GM23248 (cell line): ENCODE measurements around the gene LCE6A. TPM values are rescaled to one million over a fixed set of nuclear protein-coding genes. Genes with fewer than 3 reads are reported as not detected.

Source experiments
- DNase-seq: peaks from one replicate; pipeline ENCODE4 v3.0.0-alpha.2; 2015
- H2AFZ ChIP-seq: fragments of 200-600 bp; sonication (generic); 2 replicates; pipeline ENCODE4 v1.6.1; 2016; ENCODE audit warnings: antibody characterized with exemption
- H3F3A ChIP-seq: fragments of 200-600 bp; sonication (generic); 2 replicates; pipeline ENCODE4 v1.6.1; 2016; ENCODE audit warnings: mild to moderate bottlenecking, antibody characterized with exemption, mixed run types; ENCODE audit not compliant: insufficient read depth
- H3K27ac ChIP-seq: fragments of 200-600 bp; sonication (generic); 2 replicates; pipeline ENCODE4 v1.5.1; 2016; ENCODE audit warnings: mild to moderate bottlenecking
- H3K27me3 ChIP-seq: fragments of 200-600 bp; sonication (generic); replicated peaks from 2 replicates; pipeline ENCODE4 v1.6.1; 2016; ENCODE audit warnings: mild to moderate bottlenecking; ENCODE audit not compliant: insufficient read depth
- H3K36me3 ChIP-seq: fragments of 200-600 bp; sonication (generic); 2 replicates; pipeline ENCODE4 v1.6.1; 2016; ENCODE audit warnings: low read depth, mild to moderate bottlenecking
- H3K4me1 ChIP-seq: fragments of 200-600 bp; sonication (generic); 2 replicates; pipeline ENCODE4 v1.6.1; 2016; ENCODE audit warnings: mild to moderate bottlenecking; ENCODE audit not compliant: insufficient read depth
- H3K4me2 ChIP-seq: fragments of 200-600 bp; sonication (generic); one replicate; pipeline ENCODE4 v1.6.1; 2016; ENCODE audit warnings: mild to moderate bottlenecking; ENCODE audit not compliant: unreplicated experiment
- H3K4me3 ChIP-seq: fragments of 200-600 bp; sonication (generic); 2 replicates; pipeline ENCODE4 v1.5.1; 2016; ENCODE audit warnings: mild to moderate bottlenecking
- H3K79me2 ChIP-seq: fragments of 200-600 bp; sonication (generic); 2 replicates; pipeline ENCODE4 v1.6.1; 2016; ENCODE audit warnings: mild to moderate bottlenecking; ENCODE audit not compliant: insufficient read depth
- H3K9ac ChIP-seq: fragments of 200-600 bp; sonication (generic); 2 replicates; pipeline ENCODE4 v1.6.1; 2016; ENCODE audit warnings: mild to moderate bottlenecking
- H3K9me2 ChIP-seq: fragments of 200-600 bp; sonication (generic); 2 replicates; pipeline ENCODE4 v1.6.1; 2016; ENCODE audit warnings: mixed run types, mild to moderate bottlenecking, moderate library complexity; ENCODE audit not compliant: insufficient read depth
- H3K9me3 ChIP-seq: fragments of 200-600 bp; sonication (generic); one replicate; pipeline ENCODE4 v1.6.1; 2017; ENCODE audit warnings: low read depth
- H4K20me1 ChIP-seq: fragments of 200-600 bp; sonication (generic); 2 replicates; pipeline ENCODE4 v1.6.0; 2016; ENCODE audit not compliant: insufficient read depth
- EZH2 ChIP-seq: fragments of 200-600 bp; sonication (generic); IDR thresholded peaks from 2 replicates; pipeline ENCODE4 v1.6.1; 2018; ENCODE audit warnings: antibody characterized with exemption, mild to moderate bottlenecking; ENCODE audit not compliant: insufficient read depth, poor library complexity, severe bottlenecking
- EZH2phosphoT487 ChIP-seq: fragments of 200-600 bp; sonication (generic); IDR thresholded peaks from 2 replicates; pipeline ENCODE4 v1.6.1; 2018; ENCODE audit warnings: antibody characterized with exemption, moderate library complexity, mild to moderate bottlenecking, low read depth; ENCODE audit not compliant: insufficient read depth
- WGBS, 2 experiments: methylation state at CpG; one replicate each; pipeline ENCODE4 v1.1.6; 2015 to 2017; ENCODE audit warnings: low lambda C conversion rate in 2 of 2, low coverage in 1 of 2; ENCODE audit errors: missing lambda C conversion rate in 2 of 2; 5-methylcytosine and 5-hydroxymethylcytosine counted together
- in situ Hi-C: fragments of 300-500 bp; cut with MboI; formaldehyde crosslinking; loops from 2 replicates; pipeline ENCODE4 v1.15.0; 2020
- polyA plus RNA-seq: library from polyadenylated mRNA; unstranded; fragments of >200 nt; fragmentation: Nextera tagmentation; extraction: Ambion mirVana; gene quantifications from 2 replicates; pipeline ENCODE4 v1.2.1, GENCODE V29; 2016
- total RNA-seq: library from RNA; depleted of rRNA; stranded (reverse); fragments of >200 nt; shearing (Covaris generic); gene quantifications from 2 replicates; pipeline ENCODE4 v1.2.3, GENCODE V29; 2014

The LCE6A gene
- total and polyA plus RNA-seq, 2 experiments from 2014 or later, result not detected

GRCh38 chr1:152869808-152870419 lies 27.3 kb downstream of the LCE6A start:
- in situ Hi-C loops, result loop anchor here (5.0 kb wide), 1 partner anchor 57 kb away; no protein-coding TSS in a partner anchor
- Histone ChIP-seq H3K4me3 (no peak overlapping the region), H4K20me1 (no peaks in the 10 kb centered on the region), H3K9me3 (no peaks in the 10 kb centered on the region), H3K4me1 (peaks cover 13% of the 10 kb centered on the region), H3K9ac (no peak overlapping the region), H3K4me2 (no peak overlapping the region), H3K79me2 (no peaks in the 10 kb centered on the region), H3K9me2 (no peaks in the 10 kb centered on the region), H3K36me3 (no peaks in the 10 kb centered on the region), H3K27ac (no peak overlapping the region), H3F3A (peaks cover 9% of the 10 kb centered on the region; the same call in 1 of the 2 replicates), H3K27me3 (no peaks in the 10 kb centered on the region), H2AFZ (no peak overlapping the region)
- peak; percentile 87 for DNase-seq
- 26 to 27% methylated on average over 9 of the region's 9 CpGs for WGBS, 2 experiments
- TF ChIP-seq EZH2, result no peak

- peaks cover 9% of the 10 kb centered on the region; the same call in 1 of the 2 replicates for H3F3A ChIP-seq
- TF ChIP-seq EZH2 (no peak), EZH2phosphoT487 (no peak)
- no peak overlapping the region for H3K4me3 ChIP-seq
- no peaks in the 10 kb centered on the region for H3K79me2 ChIP-seq
- WGBS, 2 experiments, result 38 to 46% methylated on average over 16 to 17 of the region's 17 CpGs
- H3K9ac ChIP-seq, result no peak overlapping the region
- no peak overlapping the region for H2AFZ ChIP-seq
- peaks cover 13% of the 10 kb centered on the region for H3K4me1 ChIP-seq
- DNase-seq, result peak; percentile 76
- no peak overlapping the region for H3K27ac ChIP-seq
- in situ Hi-C loops, result loop anchor here (5.0 kb wide), 1 partner anchor 56 kb away; no protein-coding TSS in a partner anchor
- no peaks in the 10 kb centered on the region for H3K9me3 ChIP-seq
- no peaks in the 10 kb centered on the region for H3K9me2 ChIP-seq
- no peaks in the 10 kb centered on the region for H3K36me3 ChIP-seq
- no peaks in the 10 kb centered on the region for H3K27me3 ChIP-seq
- H3K4me2 ChIP-seq, result no peak overlapping the region
- no peaks in the 10 kb centered on the region for H4K20me1 ChIP-seq
These were observed 28.4 kb downstream of the LCE6A start for GRCh38 chr1:152870831-152871730.

- TF ChIP-seq EZH2phosphoT487, result no peak
- TF ChIP-seq EZH2, result no peak
- Histone ChIP-seq H3K27me3 (no peaks in the 10 kb centered on the region), H3K36me3 (no peaks in the 10 kb centered on the region), H3K4me3 (no peak overlapping the region), H2AFZ (no peak overlapping the region), H3K4me1 (peaks cover 13% of the 10 kb centered on the region), H3K79me2 (no peaks in the 10 kb centered on the region), H3K9me3 (no peaks in the 10 kb centered on the region), H3K9me2 (no peaks in the 10 kb centered on the region), H3K9ac (no peak overlapping the region), H4K20me1 (no peaks in the 10 kb centered on the region), H3F3A (peaks cover 9% of the 10 kb centered on the region; the same call in 1 of the 2 replicates), H3K4me2 (no peak overlapping the region), H3K27ac (no peak overlapping the region)
- WGBS, 2 experiments, result 80 to 81% methylated on average over 6 of the region's 6 CpGs
- in situ Hi-C loops, result loop anchor here (5.0 kb wide), 1 partner anchor 56 kb away; no protein-coding TSS in a partner anchor
- DNase-seq, result no peak
These were observed 29.1 kb downstream of the LCE6A start for GRCh38 chr1:152871731-152872126.

- H3K4me2 ChIP-seq, result peak overlapping the region; percentile 33
- DNase-seq, result peak; percentile 61
These were observed 30.8 kb downstream of the LCE6A start for GRCh38 chr1:152873495-152873894.

More at GRCh38 chr1:152873495-152873894, 30.8 kb downstream of the LCE6A start:
- no peak overlapping the region for H3K9ac ChIP-seq
- H3K36me3 ChIP-seq, result no peaks in the 10 kb centered on the region
- H3K4me1 ChIP-seq, result peaks cover 13% of the 10 kb centered on the region
- no peak for TF ChIP-seq EZH2
- no peak for TF ChIP-seq EZH2phosphoT487
- H4K20me1 ChIP-seq, result no peaks in the 10 kb centered on the region
- in situ Hi-C loops, result loop anchor here (5.0 kb wide), 1 partner anchor 54 kb away; no protein-coding TSS in a partner anchor
- H3F3A ChIP-seq, result peaks cover 9% of the 10 kb centered on the region; the same call in 1 of the 2 replicates
- no peak overlapping the region for H3K4me3 ChIP-seq
- H3K9me2 ChIP-seq, result no peaks in the 10 kb centered on the region
- no peaks in the 10 kb centered on the region for H3K9me3 ChIP-seq
- no peaks in the 10 kb centered on the region for H3K79me2 ChIP-seq
- H2AFZ ChIP-seq, result no peak overlapping the region
- no peaks in the 10 kb centered on the region for H3K27me3 ChIP-seq
- H3K27ac ChIP-seq, result no peak overlapping the region
